Astrocyte (in vitro differentiated cells and primary cell): ENCODE measurements around the gene XYLB. TPM values are rescaled to one million over a fixed set of nuclear protein-coding genes. Genes with fewer than 3 reads are reported as not detected.

Experiments
- DNase-seq: peaks from one replicate; pipeline ENCODE4 v3.0.0-alpha.2; 2010; ENCODE audit warnings: low read depth
- FAIRE-seq: peaks from 2 replicates; lab custom pipeline; 2011; peaks lifted over from hg19 to GRCh38; lab: Jason Lieb, UNC
- H2AFZ ChIP-seq: 2 replicates; pipeline ENCODE4 v1.6.0; 2012; ENCODE audit warnings: low read depth, low read length, inconsistent platforms
- H3K27ac ChIP-seq: 2 replicates; pipeline ENCODE4 v1.5.1; 2011; ENCODE audit warnings: low read depth, low read length, inconsistent platforms
- H3K27me3 ChIP-seq: 2 replicates; pipeline ENCODE4 v1.6.0; 2011; ENCODE audit warnings: low read length, inconsistent platforms; ENCODE audit not compliant: insufficient read depth
- H3K36me3 ChIP-seq: 2 replicates; pipeline ENCODE4 v1.5.1; 2011; ENCODE audit warnings: low read length, inconsistent platforms; ENCODE audit not compliant: insufficient read depth
- H3K4me1 ChIP-seq: 2 replicates; pipeline ENCODE4 v1.5.1; 2011; ENCODE audit warnings: low read length, inconsistent platforms; ENCODE audit not compliant: insufficient read depth
- H3K4me2 ChIP-seq: 2 replicates; pipeline ENCODE4 v1.6.0; 2012; ENCODE audit warnings: low read length, inconsistent platforms
- H3K4me3 ChIP-seq: 2 replicates; pipeline ENCODE4 v1.5.1; 2011; ENCODE audit warnings: low read depth, mild to moderate bottlenecking, low read length, inconsistent platforms; ENCODE audit not compliant: insufficient read depth
- H3K79me2 ChIP-seq: 2 replicates; pipeline ENCODE4 v1.6.0; 2012; ENCODE audit warnings: mild to moderate bottlenecking, low read length, inconsistent platforms; ENCODE audit not compliant: insufficient read depth
- H3K9ac ChIP-seq: 2 replicates; pipeline ENCODE4 v1.6.0; 2012; ENCODE audit warnings: mild to moderate bottlenecking, low read length, inconsistent platforms
- H3K9me3 ChIP-seq: 2 replicates; pipeline ENCODE4 v1.5.1; 2012; ENCODE audit warnings: low read depth, mild to moderate bottlenecking, low read length, inconsistent platforms; ENCODE audit not compliant: insufficient read depth
- H4K20me1 ChIP-seq: 2 replicates; pipeline ENCODE4 v1.6.0; 2012; ENCODE audit warnings: low read length, inconsistent platforms; ENCODE audit not compliant: insufficient read depth
- H3K27ac Mint-ChIP-seq: one replicate; pipeline ENCODE4 v1.8.0; 2021; ENCODE audit warnings: mild to moderate bottlenecking, mixed read lengths; ENCODE audit not compliant: unreplicated experiment
- H3K27me3 Mint-ChIP-seq: one replicate; pipeline ENCODE4 v1.8.0; 2021; ENCODE audit warnings: low read depth, mixed read lengths; ENCODE audit not compliant: unreplicated experiment
- H3K36me3 Mint-ChIP-seq: one replicate; pipeline ENCODE4 v1.8.0; 2021; ENCODE audit warnings: low read depth, mixed read lengths; ENCODE audit not compliant: unreplicated experiment
- H3K4me1 Mint-ChIP-seq: one replicate; pipeline ENCODE4 v1.8.0; 2021; ENCODE audit warnings: low read depth, mixed read lengths; ENCODE audit not compliant: unreplicated experiment
- H3K4me3 Mint-ChIP-seq: one replicate; pipeline ENCODE4 v1.8.0; 2021; ENCODE audit warnings: mild to moderate bottlenecking, moderate library complexity, mixed read lengths; ENCODE audit not compliant: unreplicated experiment
- H3K9me3 Mint-ChIP-seq: one replicate; pipeline ENCODE4 v1.8.0; 2021; ENCODE audit warnings: mild to moderate bottlenecking, mixed read lengths; ENCODE audit not compliant: unreplicated experiment
- CTCF ChIP-seq: IDR thresholded peaks from 2 replicates; pipeline ENCODE4 v1.5.1; 2011; ENCODE audit warnings: low read depth, mild to moderate bottlenecking, inconsistent platforms, low read length, moderate library complexity; ENCODE audit not compliant: insufficient read depth
- EZH2 ChIP-seq: IDR thresholded peaks from 2 replicates; pipeline ENCODE4 v1.6.1; 2012; ENCODE audit warnings: mild to moderate bottlenecking, low read length, inconsistent platforms; ENCODE audit not compliant: insufficient read depth
- total RNA-seq: library from RNA; stranded (reverse); gene quantifications from 2 replicates; pipeline ENCODE4 v1.2.1, GENCODE V29; 2021

XYLB gene
- total RNA-seq, 1 donor from 2014 or later = 2.3 TPM

GRCh38 chr3:38312356-38312755 is 34.2 kb upstream of the XYLB start:
- H3K27me3 Mint-ChIP-seq = peaks cover 35% of the 10 kb centered on the region
- H3K27ac Mint-ChIP-seq = no peak overlapping the region
- TF ChIP-seq EZH2 (no peak), CTCF (no peak)
- H3K9me3 Mint-ChIP-seq = peaks cover 11% of the 10 kb centered on the region
- Histone ChIP-seq H3K4me2 (no peak overlapping the region), H3K9ac (no peak overlapping the region), H2AFZ (no peak overlapping the region), H3K4me1 (no peaks in the 10 kb centered on the region), H3K4me3 (no peak overlapping the region), H4K20me1 (no peaks in the 10 kb centered on the region), H3K79me2 (no peaks in the 10 kb centered on the region), H3K36me3 (no peaks in the 10 kb centered on the region), H3K9me3 (no peaks in the 10 kb centered on the region), H3K27me3 (no peaks in the 10 kb centered on the region), H3K27ac (no peak overlapping the region)
- no peak for DNase-seq
- H3K4me3 Mint-ChIP-seq = no peak overlapping the region
- H3K4me1 Mint-ChIP-seq = no peaks in the 10 kb centered on the region
- FAIRE-seq = no peak
- H3K36me3 Mint-ChIP-seq = peaks cover 29% of the 10 kb centered on the region

GRCh38 chr3:38313263-38313662 is 33.3 kb upstream of the XYLB start:
- Histone ChIP-seq H4K20me1 (no peaks in the 10 kb centered on the region), H3K4me2 (no peak overlapping the region), H2AFZ (no peak overlapping the region), H3K9me3 (no peaks in the 10 kb centered on the region), H3K27ac (no peak overlapping the region), H3K4me3 (no peak overlapping the region), H3K27me3 (no peaks in the 10 kb centered on the region), H3K9ac (no peak overlapping the region), H3K36me3 (no peaks in the 10 kb centered on the region), H3K4me1 (no peaks in the 10 kb centered on the region), H3K79me2 (no peaks in the 10 kb centered on the region)
- no peaks in the 10 kb centered on the region for H3K4me1 Mint-ChIP-seq
- peaks cover 11% of the 10 kb centered on the region for H3K9me3 Mint-ChIP-seq
- H3K27me3 Mint-ChIP-seq = peaks cover 33% of the 10 kb centered on the region
- DNase-seq (no peak), FAIRE-seq (no peak)
- no peak for TF ChIP-seq EZH2
- no peak for TF ChIP-seq CTCF
- no peak overlapping the region for H3K4me3 Mint-ChIP-seq
- H3K27ac Mint-ChIP-seq = no peak overlapping the region
- peaks cover 33% of the 10 kb centered on the region for H3K36me3 Mint-ChIP-seq

GRCh38 chr3:38313695-38314094 is 32.9 kb upstream of the XYLB start:
- H3K27me3 Mint-ChIP-seq = peaks cover 30% of the 10 kb centered on the region
- H3K4me1 Mint-ChIP-seq = no peaks in the 10 kb centered on the region
- H3K36me3 Mint-ChIP-seq = peaks cover 33% of the 10 kb centered on the region
- Histone ChIP-seq H2AFZ (no peak overlapping the region), H4K20me1 (no peaks in the 10 kb centered on the region), H3K4me3 (no peak overlapping the region), H3K79me2 (no peaks in the 10 kb centered on the region), H3K27me3 (no peaks in the 10 kb centered on the region), H3K4me2 (no peak overlapping the region), H3K27ac (no peak overlapping the region), H3K4me1 (no peaks in the 10 kb centered on the region), H3K36me3 (no peaks in the 10 kb centered on the region), H3K9ac (no peak overlapping the region), H3K9me3 (no peaks in the 10 kb centered on the region)
- DNase-seq (no peak), FAIRE-seq (no peak)
- TF ChIP-seq CTCF = no peak
- H3K4me3 Mint-ChIP-seq = no peak overlapping the region
- no peak overlapping the region for H3K27ac Mint-ChIP-seq
- H3K9me3 Mint-ChIP-seq = peaks cover 11% of the 10 kb centered on the region
